GM18907 (cell line): ENCODE measurements around the gene HGFAC.
"Not testable (repeated sequence)": the region's sequence is repeated elsewhere in the genome, so short reads cannot be mapped to it uniquely, and the experiment has no call there.

ENCODE experiments used
- ATAC-seq: cut with Tn5 transposase; IDR thresholded peaks from one replicate; pipeline ENCODE4 v1.9.1; 2021; ENCODE audit warnings: mild to moderate bottlenecking, moderate library complexity; ENCODE audit not compliant: unreplicated experiment

HGFAC gene

GRCh38 chr4:3410401-3411135, 31.2 kb upstream of the HGFAC start:
- ATAC-seq, result no peak

- ATAC-seq, result not testable (repeated sequence)
Measured at GRCh38 chr4:3411190-3411589, 30.6 kb upstream of the HGFAC start.

- no peak for ATAC-seq
Measured at GRCh38 chr4:3411676-3412075, 30.1 kb upstream of the HGFAC start.

- ATAC-seq, result no peak
Measured at GRCh38 chr4:3412257-3413020, 29.3 kb upstream of the HGFAC start.

GRCh38 chr4:3413217-3413671, 28.5 kb upstream of the HGFAC start:
- ATAC-seq, result no peak

GRCh38 chr4:3413675-3414420, 27.9 kb upstream of the HGFAC start:
- no peak for ATAC-seq

GRCh38 chr4:3414421-3415279, 27.1 kb upstream of the HGFAC start:
- no peak for ATAC-seq

- ATAC-seq, result no peak
Measured at GRCh38 chr4:3415471-3416141, 26.2 kb upstream of the HGFAC start.

- ATAC-seq, result no peak
Measured at GRCh38 chr4:3416270-3416669, 25.5 kb upstream of the HGFAC start.

- no peak for ATAC-seq
Measured at GRCh38 chr4:3416821-3417221, 24.9 kb upstream of the HGFAC start.

- no peak for ATAC-seq
Measured at GRCh38 chr4:3417448-3417847, 24.3 kb upstream of the HGFAC start.

GRCh38 chr4:3418029-3418762, 23.6 kb upstream of the HGFAC start:
- ATAC-seq, result no peak

GRCh38 chr4:3419836-3420605, 21.7 kb upstream of the HGFAC start:
- no peak for ATAC-seq

- ATAC-seq, result no peak
Measured at GRCh38 chr4:3420606-3420955, 21.2 kb upstream of the HGFAC start.

GRCh38 chr4:3420956-3421355, 20.8 kb upstream of the HGFAC start:
- ATAC-seq, result no peak

GRCh38 chr4:3421470-3421869, 20.3 kb upstream of the HGFAC start:
- ATAC-seq, result no peak

GRCh38 chr4:3422241-3422801, 19.4 kb upstream of the HGFAC start:
- no peak for ATAC-seq

- no peak for ATAC-seq
Measured at GRCh38 chr4:3422808-3423297, 18.9 kb upstream of the HGFAC start.
